NOMO-1 treated with dmso at 0.1 percent for 144 hours (cell line): ENCODE measurements around the gene CMIP.
A peak's percentile ranks its signal among the peaks of the same experiment; 100 is the strongest.

Experiments
- DNase-seq: peaks from one replicate; lab custom pipeline; 2025; ENCODE audit not compliant: unreplicated experiment; lab: John Stamatoyannopoulos, UW

The CMIP gene

DNA sequence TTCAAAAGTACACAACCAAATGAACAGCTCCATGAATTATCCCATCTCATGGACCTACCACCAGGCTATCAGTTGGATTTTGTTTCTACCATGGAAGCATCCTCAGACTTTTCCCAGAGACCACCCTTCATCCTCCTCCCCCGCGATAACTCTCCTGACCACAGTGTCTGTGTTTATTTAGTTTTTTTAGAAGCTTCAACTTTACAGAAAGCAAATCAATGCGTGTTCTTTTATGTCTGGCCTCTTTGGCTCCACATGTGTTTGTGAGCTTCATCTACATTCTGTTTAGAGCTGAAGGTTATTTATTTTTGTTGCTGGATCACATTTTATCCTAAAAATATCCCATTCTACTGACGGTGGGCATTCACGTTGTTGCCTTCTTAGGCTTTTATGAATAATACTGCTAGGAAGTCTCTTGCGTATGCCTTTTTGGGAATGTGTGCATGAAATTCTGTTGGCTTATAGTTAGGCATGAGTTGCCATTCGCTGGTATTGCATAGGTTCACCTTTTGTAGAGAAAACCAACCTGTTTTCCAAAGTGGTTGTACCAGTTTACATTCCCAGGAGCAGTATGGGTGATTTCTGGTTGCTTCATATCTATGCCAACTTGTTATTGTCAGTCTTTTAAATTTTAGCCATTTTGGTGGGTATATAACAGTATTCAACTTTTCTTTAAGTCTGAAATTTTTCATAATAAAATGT lies 83.0 kb downstream of the CMIP start:
- DNase-seq: no peak

DNA sequence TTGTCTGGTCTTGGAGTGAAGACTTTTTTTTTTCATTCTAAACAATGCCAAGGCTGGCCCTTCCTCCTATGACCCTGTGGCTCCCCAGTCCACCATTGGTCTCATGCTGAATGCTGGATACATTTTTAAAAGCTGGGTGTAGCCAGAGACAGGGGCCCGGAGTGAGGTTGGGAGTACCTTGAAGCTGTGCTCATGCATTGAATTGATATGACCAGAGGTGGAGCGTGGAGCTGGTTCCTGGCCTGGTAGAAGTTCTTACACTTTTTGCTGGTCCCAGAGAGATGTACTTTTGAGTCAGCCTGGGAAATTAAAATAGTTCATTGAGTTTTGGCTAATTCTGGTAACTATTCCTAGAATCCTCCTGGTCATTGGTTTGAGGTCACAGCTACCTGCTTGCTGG lies 83.6 kb downstream of the CMIP start:
- DNase-seq: no peak

DNA sequence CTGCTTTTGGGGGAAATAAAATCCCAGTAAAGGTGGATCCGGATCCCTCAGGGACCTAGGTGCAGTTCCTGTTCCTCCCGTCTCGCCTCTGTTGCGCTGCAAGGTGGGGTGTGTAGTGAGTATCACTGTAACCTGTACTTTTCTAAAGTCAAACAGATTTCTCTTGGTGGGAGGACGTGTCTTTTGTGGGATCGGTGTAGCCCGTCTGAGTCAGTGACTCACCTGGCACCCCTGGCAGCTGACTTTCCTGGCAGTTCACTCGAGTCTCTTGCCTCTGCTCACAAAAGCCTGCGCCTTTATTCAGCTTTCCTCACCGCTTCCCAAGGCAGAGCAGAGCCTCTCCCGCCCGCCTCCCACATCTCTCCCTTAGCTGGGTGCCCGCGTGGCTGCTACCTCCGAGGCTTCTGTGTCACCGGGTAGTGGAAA lies 85.7 kb downstream of the CMIP start:
- no peak for DNase-seq

DNA sequence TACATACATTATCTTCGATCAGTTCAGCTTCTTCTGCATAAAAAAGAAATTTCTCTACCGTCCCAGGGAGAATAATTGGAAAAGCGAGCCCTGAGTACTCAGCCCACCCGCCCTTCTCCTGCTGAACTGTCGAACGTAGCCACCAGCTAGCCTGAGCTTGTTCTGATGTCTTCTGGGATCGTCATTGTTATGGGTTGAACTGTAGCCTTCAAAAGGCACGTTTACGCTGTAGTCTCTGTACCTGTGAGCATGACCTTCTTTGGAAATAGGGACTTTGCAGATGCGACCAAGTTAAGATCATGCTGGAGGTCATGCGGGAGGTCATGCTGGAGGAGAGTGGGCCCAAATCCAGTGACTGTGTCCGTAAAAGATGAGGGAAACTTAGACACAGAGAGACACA lies 86.2 kb downstream of the CMIP start:
- no peak for DNase-seq

DNA sequence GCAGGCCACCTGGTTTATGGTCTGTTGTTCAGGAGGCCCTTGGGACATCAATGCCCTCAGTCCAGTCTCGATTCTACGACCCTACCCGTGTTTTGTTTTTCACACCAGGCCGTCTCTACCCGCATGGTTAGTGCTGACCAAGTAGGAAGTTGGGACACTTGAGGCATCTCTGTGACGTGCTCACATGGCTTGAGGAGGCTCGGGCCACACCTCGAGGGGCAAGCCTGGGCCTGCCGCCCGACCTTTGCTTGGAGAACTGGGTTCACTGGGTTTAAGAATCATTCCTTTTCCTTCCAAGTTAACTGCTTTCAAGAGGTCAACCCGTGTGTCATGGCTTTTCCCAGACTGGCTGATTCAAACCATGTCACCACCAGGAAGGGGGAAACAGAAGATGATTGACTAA lies 86.8 kb downstream of the CMIP start:
- no peak for DNase-seq

DNA sequence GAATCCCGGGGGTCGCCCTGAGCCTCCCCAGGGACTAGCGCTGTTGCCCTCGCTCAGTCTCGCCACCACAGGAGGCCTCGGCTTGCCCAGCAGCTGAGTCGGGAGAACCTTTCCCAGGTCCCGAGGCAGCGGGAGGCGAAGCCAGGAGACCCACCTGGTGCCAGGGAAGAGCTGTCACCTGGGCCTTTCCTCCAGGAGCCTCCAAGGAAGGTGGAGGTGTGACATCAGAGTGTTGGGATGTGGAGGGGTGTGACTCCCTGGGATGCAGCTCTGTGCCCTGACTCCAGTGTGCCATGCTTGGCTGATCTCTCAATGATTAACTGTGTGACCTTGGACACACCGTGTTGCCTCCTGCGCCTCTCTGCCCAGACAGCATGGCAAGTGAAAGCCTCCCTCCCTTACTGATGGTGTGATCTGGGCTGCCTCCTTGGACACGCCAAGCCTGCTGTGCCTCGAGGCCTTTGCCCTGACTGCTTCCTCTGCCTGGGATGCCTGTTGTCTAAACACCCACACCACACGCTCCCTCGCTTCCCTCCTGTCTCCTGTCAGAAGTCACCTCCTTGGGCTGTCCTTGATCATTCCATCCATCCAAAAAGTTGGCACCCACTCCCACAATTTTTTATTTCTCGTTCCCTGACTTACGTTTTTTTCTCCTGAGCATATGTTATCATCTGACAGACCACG lies 88.0 kb downstream of the CMIP start:
- DNase-seq: no peak

DNA sequence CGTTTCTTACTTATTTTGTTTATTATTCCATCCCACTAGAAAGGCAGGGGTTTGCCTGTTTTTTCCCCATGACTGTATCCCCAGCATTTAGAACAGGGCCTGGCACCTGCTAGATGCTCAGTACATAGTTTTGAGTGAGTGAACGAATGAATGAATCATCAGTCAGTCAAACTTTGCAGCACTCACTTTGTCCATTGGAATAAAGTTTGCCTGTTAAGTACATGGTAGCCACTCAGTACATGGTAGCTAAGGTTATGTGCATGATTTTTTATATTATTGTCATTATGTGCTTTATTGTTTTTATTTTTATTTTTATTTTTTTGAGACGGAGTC lies 88.5 kb downstream of the CMIP start:
- no peak for DNase-seq

DNA sequence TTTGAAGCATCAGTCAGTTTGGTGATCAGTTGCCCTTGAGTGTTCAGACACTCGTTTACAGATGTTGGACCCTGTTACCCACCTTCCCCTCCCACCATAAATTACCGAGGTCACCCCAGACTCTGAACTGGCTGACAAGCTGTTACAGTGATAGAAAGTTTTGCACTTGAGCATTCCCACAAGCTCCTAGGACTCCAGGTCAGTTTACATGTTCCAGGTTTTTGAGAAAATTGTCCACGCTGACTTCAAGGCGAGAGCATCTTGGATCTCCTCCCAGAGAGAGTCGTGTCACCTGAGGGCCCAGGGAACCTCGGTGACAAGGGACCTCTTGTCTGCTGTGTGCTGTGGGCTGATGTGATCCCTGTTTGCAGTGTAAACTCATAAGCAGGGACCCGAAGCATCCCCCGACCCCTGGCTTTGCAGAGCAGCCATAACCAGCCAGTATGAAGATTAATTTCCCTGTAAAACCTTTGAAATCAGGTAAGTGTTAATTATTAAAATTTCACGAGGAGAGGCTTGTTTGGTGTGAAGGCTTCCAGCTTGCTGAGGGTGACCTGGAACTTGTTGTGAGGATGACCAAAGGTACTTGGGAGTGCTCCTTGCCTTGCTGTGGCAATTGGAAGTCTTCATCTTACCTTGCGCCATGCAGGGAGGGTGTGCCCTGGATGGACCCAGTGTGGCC lies 91.2 kb downstream of the CMIP start:
- no peak for DNase-seq

DNA sequence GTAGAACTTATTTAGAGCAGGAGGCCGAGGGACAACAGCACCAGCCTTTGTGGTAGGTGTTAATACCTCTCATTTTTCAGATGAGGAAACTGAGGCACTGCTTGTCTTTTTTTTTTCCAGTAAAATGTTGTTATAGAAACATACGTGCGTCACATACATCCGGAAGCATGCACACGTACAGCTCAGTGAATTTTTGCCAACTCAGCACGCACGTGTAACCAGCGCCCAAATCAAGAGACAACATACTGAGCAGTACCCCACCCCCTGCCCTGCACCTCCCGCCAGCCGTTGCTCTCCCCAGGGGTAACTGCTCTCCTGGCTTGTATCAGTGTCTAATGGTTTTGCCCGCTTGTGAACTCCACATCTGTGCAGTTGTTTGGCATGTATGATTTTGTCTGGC lies 92.0 kb downstream of the CMIP start:
- no peak for DNase-seq

DNA sequence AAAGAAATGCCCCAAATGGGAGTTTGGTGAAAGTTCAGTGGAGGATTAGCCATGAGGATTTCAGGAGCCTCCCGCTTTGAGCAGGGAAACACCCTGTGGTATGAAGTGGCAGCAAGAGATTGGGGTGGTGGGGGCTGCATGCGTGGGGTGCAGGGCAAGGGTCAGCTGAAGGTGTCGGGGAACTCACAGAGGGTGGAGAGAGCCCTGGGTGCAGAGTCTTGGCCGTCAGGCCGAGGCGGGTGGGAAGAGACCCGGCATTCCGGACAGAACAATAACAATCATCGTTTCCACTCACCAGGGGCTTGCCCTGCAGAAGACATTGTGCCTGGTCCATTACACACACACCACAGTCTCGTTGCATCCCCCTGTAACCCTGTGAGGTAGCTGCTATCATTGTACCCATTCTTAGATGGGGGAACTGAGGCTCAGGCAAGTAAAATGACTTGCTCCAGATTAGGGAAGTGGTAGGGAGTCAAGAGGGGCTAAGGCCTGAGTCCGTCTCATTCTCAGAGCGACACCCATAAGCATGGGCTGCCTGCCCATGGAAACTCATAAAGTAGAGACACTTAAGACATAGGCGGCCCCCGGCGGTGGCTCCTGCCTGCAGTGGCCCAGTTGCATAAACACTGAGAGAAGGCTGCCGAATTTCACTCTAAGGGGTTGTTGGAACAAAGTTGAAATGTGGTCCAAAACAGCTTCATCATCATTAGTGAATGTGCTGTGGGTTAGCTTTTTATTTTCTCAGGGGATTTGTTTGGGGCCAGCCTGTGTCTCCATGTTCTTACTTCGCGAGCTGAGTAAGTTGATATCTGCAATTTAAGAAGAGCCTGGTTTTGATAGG lies 93.3 kb downstream of the CMIP start:
- DNase-seq: no peak

DNA sequence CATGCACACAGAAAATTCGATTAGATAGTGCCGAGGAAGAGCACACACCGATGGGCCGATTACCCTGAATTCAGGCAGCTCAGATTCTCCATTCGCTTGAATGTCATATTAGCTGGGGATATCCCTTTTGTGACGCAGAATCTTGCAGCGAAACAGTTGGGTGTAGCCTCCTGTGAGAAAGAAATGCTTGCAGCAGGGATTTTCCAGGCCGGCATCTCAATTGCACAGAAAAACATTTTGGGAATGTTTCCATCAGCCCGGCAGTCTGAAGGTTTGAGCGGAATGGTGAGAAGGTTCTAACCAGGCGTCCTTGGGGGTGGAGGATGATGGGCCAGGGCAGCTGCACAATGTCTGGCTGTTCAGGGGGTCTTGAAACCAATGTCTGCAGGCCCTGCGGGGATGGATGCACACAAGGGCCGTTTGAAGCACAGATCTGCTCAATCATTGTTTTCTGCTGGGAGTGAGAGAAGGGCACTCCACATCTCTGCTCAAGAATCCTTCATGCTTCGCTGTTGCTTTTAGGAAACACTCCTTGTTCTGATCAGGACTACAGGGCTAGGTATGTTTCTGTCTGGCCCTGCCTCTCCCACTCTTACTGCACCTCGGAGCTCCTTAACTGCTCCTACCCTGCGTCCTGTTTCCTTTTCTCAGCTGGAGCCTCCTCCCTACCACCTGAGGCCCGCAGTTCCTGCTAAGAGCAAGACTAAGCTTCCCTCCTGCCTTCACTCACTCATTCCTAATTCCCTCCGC lies 94.6 kb downstream of the CMIP start:
- no peak for DNase-seq

DNA sequence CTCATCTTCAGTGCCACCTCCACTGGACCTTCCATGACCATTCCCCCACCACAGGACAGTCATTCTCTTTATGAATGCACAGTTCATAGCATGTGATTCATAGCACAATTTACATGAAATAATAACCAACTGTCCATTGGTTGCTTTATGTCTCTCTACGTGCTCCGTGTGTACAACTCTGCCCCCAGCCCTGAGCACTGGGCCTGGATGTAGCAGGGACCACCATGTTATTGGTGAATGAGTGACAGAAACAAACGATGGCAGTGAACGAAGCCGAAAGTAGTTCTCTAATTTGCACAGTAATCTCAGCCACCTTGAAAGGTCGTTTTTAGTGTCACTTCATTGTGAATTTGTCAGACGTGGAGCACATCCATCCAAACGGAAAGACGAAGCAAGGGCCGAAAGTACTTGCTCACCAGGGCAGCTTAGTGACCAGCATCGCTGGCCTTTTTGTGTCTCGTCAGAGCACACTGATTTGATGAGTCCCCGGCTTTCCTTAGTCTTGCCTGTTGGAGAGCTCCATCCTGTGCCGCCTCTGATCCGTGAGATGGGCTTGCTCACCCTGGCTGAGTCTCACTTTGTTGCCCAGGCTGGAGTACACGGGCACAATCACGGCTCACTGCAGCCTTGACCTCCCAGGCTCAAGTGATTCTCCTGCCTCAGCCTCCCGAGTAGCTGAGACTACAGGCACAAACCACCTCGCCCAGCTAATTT lies 95.3 kb downstream of the CMIP start:
- DNase-seq: no peak

DNA sequence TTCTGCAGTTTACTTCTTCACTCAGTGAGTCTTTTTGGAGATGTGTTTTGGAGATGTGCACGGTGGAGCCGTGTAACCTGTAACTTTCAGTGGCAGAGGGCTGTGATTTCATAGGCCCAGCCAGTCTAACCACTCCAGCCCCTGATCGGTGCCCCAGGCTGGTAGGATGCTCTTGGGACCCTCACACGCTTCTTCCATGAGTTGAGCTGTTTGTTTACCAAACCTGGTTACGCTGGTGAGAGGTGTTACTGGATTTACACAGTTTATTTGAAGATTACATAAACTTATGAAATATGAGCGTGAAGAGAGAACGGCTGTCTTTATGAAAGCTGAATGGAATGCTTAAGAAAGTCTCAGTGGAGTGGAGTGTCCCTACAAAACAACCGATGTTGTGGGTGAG lies 96.7 kb downstream of the CMIP start:
- DNase-seq: no peak

DNA sequence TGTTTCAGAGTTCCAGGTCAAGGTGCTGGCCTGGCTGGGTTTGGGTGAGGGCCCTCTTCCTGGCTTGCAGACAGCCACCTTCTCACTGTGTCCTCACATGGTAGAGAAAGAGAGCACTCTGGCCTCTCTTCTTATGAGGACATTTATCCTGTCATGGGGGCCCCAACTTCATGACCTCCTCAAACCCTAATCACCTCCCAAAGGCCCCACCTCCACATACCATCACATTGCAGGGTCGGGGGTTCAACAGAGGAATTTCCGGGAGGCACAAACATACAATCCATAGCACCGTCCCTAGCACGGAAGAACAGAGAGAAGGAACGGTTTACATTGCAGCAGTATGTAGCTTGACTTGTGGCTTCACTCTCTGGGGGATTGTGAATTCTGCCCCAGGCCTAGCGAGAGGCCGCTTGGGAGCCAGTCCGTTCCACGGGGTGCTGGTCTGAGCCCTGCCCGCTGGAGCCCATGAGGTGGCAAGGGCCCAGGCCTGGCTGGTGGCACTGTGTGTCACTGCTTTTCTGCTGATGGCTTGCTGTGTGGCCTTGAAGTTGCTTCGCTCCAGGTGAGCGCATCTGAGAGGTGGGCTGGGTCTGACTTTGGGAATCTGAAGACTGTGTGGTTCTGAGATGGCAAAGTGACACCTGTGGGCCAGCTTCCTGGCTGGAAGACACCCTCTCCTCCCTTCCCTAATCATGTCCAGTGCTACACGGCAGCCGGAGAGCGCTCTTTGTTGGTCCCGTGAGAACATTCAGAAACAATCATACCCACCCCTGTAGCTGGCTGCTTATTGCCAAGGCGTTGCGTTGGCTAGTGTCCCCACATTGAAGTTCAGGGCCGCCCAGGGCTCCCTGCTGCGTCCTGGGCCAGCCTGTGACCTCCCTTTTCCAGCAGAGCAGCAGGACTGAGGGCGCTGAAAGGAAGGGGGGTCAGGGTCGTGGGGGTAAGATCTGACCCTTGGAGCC lies 98.3 kb downstream of the CMIP start:
- no peak for DNase-seq

DNA sequence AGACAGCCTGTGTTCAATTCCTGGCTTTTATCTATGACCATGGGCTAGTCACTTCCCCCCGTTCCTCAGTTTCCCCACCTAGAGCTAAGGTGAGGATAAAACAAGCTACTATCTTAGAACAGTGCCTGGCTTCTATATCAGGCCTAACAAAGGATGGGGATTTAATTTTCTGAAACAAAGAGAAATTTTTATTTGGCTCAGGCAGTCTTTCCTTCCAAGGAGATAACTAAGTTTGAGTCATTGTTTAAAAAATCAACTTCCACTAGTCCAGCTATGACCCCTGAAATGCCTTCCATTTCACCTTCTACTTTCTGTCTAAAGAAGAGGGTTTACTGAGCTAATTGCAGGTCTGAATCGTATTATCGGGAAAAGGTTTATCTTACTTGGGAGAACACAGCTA lies 99.0 kb downstream of the CMIP start:
- no peak for DNase-seq

DNA sequence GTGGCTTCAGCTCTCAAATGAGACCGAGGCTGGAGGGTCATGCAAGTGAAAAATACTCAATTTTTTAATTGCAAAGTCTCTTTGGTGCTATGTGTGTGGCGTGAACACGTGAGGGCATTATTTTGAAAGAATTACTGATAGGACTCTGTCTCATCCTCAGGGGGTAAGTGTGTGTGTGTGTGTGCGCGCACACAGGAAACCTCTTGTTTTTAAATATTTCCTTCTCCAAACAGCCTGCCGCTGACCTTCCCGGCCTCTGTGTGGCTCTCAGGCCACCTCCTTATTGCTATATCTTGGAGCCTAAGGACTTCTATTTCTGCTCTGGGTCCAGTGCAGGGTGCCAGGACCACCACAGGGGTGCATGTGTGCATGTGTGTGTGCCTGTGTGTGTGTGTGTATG lies 99.7 kb downstream of the CMIP start:
- DNase-seq: peak; percentile 43

DNA sequence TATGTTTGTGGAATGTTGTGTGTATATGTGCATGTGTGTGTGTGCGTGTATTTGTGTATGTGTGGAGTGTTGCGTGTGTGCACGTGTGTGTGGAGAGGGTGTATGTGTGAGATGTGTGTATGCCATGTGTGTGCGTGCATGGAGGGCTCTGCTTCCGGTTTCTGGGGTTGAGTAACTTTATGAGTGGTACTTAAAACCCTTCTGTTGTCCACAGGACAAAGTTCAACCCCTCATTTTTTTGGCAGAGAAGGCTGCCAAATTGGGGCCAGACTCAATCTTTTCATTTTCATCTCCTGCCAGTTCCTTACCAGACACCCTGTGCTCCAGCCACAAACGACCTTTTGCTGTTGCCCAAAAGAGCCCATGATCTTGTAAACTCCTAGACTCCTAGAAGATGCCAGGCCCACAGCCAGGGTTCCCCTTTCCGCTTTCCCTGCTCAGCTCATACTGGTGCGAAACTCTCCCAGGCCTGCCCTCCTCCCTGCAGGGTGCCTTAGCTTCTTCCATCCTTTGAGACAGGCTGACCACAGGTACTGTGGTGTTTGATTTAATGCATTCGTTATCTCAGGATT lies 100.2 kb downstream of the CMIP start:
- DNase-seq: peak; percentile 78

DNA sequence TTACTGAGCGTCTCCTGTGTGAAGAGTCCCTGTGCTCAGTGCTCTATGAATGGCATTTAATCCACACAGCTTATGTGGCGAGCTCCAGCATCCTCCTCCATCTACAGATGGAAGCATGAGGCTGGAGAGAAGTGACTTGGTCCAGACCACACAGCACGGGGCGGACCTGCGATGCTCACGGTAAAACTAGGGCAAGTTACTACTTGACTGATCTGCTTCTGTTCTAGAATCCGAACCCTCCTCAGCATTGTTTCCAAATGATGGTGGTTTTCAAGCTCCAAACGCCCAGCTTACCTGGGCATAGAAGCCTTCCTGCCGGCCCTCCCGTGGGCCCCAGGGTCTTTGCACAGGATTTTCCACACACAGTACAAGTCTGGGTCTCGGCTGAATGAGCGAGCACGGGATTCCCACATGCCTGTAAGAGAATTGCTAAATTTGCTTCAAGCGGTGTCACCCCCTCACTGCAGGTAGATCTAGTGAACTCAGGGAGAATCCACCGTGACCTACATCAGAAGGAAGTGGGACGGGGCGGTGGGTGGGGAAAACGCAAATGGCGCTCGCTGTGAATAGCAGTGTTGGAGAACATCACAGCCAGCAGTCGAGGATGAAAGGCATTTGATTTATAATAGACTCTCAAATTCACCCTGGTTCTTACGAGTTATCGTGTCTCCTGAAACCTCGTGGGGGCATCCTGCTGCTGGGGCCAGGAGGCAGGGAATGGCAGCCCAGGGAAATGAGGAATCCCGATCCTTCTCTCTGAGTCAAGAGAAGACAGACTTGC lies 101.1 kb downstream of the CMIP start:
- no peak for DNase-seq
